H1 (cell line): ENCODE data around the gene CAD. TPM values are rescaled to one million over a fixed set of nuclear protein-coding genes. Genes with fewer than 3 reads are reported as not detected.

Source experiments
- BCL11A ChIP-seq, 2 experiments: IDR thresholded peaks; one replicate each; pipeline ENCODE4 v1.6.1; 2011; ENCODE audit warnings: low read depth in 2 of 2, low read length in 2 of 2, mild to moderate bottlenecking in 2 of 2
- POLR2AphosphoS5 ChIP-seq: IDR thresholded peaks from 2 replicates; pipeline ENCODE4 v1.6.1; 2011; ENCODE audit warnings: low read depth, low read length
- polyA plus RNA-seq, 7 experiments: library from polyadenylated mRNA; depleted of rRNA in 3 of 7; stranded (reverse) in 5 of 7; unstranded in 2 of 7; fragments of >200 nt in 5 of 7; fragments of 200-250 nt in 2 of 7; gene quantifications; 1 replicate in 5 of 7; 2 replicates in 1 of 7; 4 replicates in 1 of 7; pipeline versions ENCODE4 v1.2.1 to v1.2.3, GENCODE V29; 2011 to 2013; ENCODE audit warnings: missing spikeins in 2 of 7, mixed read lengths in 2 of 7
- total RNA-seq: library from RNA; stranded (reverse); fragmentation: NEBNext Ultra II Directional; extraction: Animal tissue kit (Norgen Biotek cat#: 25700); gene quantifications from 2 replicates; pipeline ENCODE4 v1.2.1, GENCODE V29; 2021

The CAD gene
- total and polyA plus RNA-seq, 2 of the 8 experiments (the other 6 are each of a cell fraction or from before 2014, with no cell fraction given), result 130 to 146 TPM

DNA sequence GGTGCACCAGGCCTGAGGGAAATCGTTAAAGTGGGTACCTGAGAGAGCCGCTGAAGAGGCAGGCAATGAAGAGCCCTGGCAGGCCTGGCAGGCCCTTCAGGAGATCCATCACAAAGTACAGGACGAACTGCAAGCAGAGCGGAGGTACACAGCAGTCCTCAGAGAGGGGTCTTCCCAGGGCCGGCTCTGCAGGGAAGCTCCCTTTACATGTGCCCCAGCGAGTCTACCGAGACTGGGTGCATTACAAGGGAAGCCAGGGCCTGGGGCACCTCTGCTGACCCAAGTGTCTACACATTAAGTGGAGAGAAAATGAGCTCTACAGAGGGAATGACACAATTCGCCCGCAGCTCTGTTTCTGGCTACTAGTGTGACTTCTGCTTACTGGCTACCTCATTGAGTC, 13.4 kb upstream of the CAD start (continued):
- TF ChIP-seq BCL11A (IDR thresholded peaks at IDR 0.05; ENCODE audit: low read depth in 2 of 2, low read length in 2 of 2) (no peak), POLR2AphosphoS5 (no peak)
- TF ChIP-seq, all 59 proteins: peak for 0
